Activated naive CD8-positive, alpha-beta T cell treated with anti-CD3 and anti-CD28 coated beads, Interleukin-2, amount 10 ng/mL, durations not matched to agents 7 days and 5 days (primary cell): Measurements from ENCODE around the gene SCTR. TPM values are rescaled to one million over a fixed set of nuclear protein-coding genes. Genes with fewer than 3 reads are reported as not detected.

Experiments used
- ATAC-seq: fragments of 150-1000 bp; cut with Tn5 transposase; one replicate; pipeline ENCODE4 v1.10.0; 2021; ENCODE audit warnings: low read depth, moderate library complexity
- POLR2A ChIA-PET: fragments of 350-600 bp; sonication (Branson Sonifier 250); formaldehyde crosslinking; loops from one replicate; lab custom pipeline; 2021; ENCODE audit warnings: antibody characterized with exemption; lab: Charles Lee
- DNase-seq: peaks from one replicate; pipeline ENCODE4 v3.0.0; 2021
- H3K27ac Mint-ChIP-seq: one replicate; pipeline ENCODE4 v1.8.0; 2022; ENCODE audit warnings: mild to moderate bottlenecking, mixed read lengths
- H3K27me3 Mint-ChIP-seq: one replicate; pipeline ENCODE4 v1.8.0; 2022; ENCODE audit warnings: mild to moderate bottlenecking, moderate library complexity, mixed read lengths
- H3K36me3 Mint-ChIP-seq: one replicate; pipeline ENCODE4 v1.8.0; 2021; ENCODE audit warnings: mild to moderate bottlenecking, mixed read lengths
- H3K4me1 Mint-ChIP-seq: one replicate; pipeline ENCODE4 v1.8.0; 2021; ENCODE audit warnings: mixed read lengths
- H3K4me3 Mint-ChIP-seq: one replicate; pipeline ENCODE4 v1.8.0; 2022; ENCODE audit warnings: mild to moderate bottlenecking, moderate library complexity, mixed read lengths
- H3K9me3 Mint-ChIP-seq: one replicate; pipeline ENCODE4 v1.8.0; 2021; ENCODE audit warnings: mixed read lengths
- total RNA-seq, 2 experiments: library from RNA; stranded (reverse); gene quantifications; one replicate each; pipeline ENCODE4 v1.2.3, GENCODE V29; 2021

Gene SCTR
- total RNA-seq, 2 experiments from 2014 or later = not detected

- ATAC-seq = no peak
- DNase-seq = no peak
- no peaks in the 10 kb centered on the region for H3K9me3 Mint-ChIP-seq
- no peaks in the 10 kb centered on the region for H3K4me1 Mint-ChIP-seq
- no peak overlapping the region for H3K27ac Mint-ChIP-seq
- peaks cover 3% of the 10 kb centered on the region for H3K27me3 Mint-ChIP-seq
- POLR2A ChIA-PET = no interaction called here
- no peak overlapping the region for H3K4me3 Mint-ChIP-seq
- no peaks in the 10 kb centered on the region for H3K36me3 Mint-ChIP-seq
Measured at GRCh38 chr2:119489232-119489952, 34.9 kb downstream of the SCTR start.

GRCh38 chr2:119488245-119489214 lies 35.8 kb downstream of the SCTR start:
- H3K9me3 Mint-ChIP-seq = no peaks in the 10 kb centered on the region
- no peaks in the 10 kb centered on the region for H3K36me3 Mint-ChIP-seq
- peaks cover 3% of the 10 kb centered on the region for H3K27me3 Mint-ChIP-seq
- ATAC-seq (no peak), DNase-seq (no peak)
- H3K27ac Mint-ChIP-seq = no peak overlapping the region
- POLR2A ChIA-PET = no interaction called here
- H3K4me3 Mint-ChIP-seq = no peak overlapping the region
- H3K4me1 Mint-ChIP-seq = no peaks in the 10 kb centered on the region

GRCh38 chr2:119487434-119488244 lies 36.6 kb downstream of the SCTR start:
- POLR2A ChIA-PET = no interaction called here

GRCh38 chr2:119486886-119487285 lies 37.4 kb downstream of the SCTR start:
- Mint-ChIP-seq H3K4me1 (no peaks in the 10 kb centered on the region), H3K9me3 (no peaks in the 10 kb centered on the region), H3K4me3 (no peak overlapping the region), H3K36me3 (no peaks in the 10 kb centered on the region), H3K27ac (no peak overlapping the region), H3K27me3 (peaks cover 3% of the 10 kb centered on the region)
- ATAC-seq (no peak), DNase-seq (no peak)
- POLR2A ChIA-PET = no interaction called here

More at GRCh38 chr2:119487434-119488244, 36.6 kb downstream of the SCTR start:
- Mint-ChIP-seq H3K9me3 (no peaks in the 10 kb centered on the region), H3K4me1 (no peaks in the 10 kb centered on the region), H3K36me3 (no peaks in the 10 kb centered on the region), H3K27ac (no peak overlapping the region), H3K4me3 (no peak overlapping the region), H3K27me3 (peaks cover 3% of the 10 kb centered on the region)
- no peak for DNase-seq
- no peak for ATAC-seq

- no peak for ATAC-seq
- H3K9me3 Mint-ChIP-seq = no peaks in the 10 kb centered on the region
- no peak overlapping the region for H3K4me3 Mint-ChIP-seq
- no peak overlapping the region for H3K27ac Mint-ChIP-seq
- POLR2A ChIA-PET = no interaction called here
- H3K36me3 Mint-ChIP-seq = no peaks in the 10 kb centered on the region
- peaks cover 3% of the 10 kb centered on the region for H3K27me3 Mint-ChIP-seq
- DNase-seq = no peak
- no peaks in the 10 kb centered on the region for H3K4me1 Mint-ChIP-seq
Measured at GRCh38 chr2:119486196-119486827, 38.0 kb downstream of the SCTR start.

- POLR2A ChIA-PET = no interaction called here
- ATAC-seq (no peak), DNase-seq (no peak)
- Mint-ChIP-seq H3K9me3 (no peaks in the 10 kb centered on the region), H3K4me3 (no peak overlapping the region), H3K4me1 (no peaks in the 10 kb centered on the region), H3K27ac (no peak overlapping the region), H3K36me3 (no peaks in the 10 kb centered on the region), H3K27me3 (peaks cover 3% of the 10 kb centered on the region)
Measured at GRCh38 chr2:119485336-119486110, 38.8 kb downstream of the SCTR start.

GRCh38 chr2:119484834-119485233 lies 39.4 kb downstream of the SCTR start:
- POLR2A ChIA-PET = no interaction called here
- Mint-ChIP-seq H3K27me3 (peaks cover 3% of the 10 kb centered on the region), H3K27ac (no peak overlapping the region), H3K36me3 (no peaks in the 10 kb centered on the region), H3K9me3 (no peaks in the 10 kb centered on the region), H3K4me1 (no peaks in the 10 kb centered on the region), H3K4me3 (no peak overlapping the region)
- no peak for ATAC-seq
- DNase-seq = no peak

- H3K4me1 Mint-ChIP-seq = no peaks in the 10 kb centered on the region
- no peaks in the 10 kb centered on the region for H3K9me3 Mint-ChIP-seq
- H3K36me3 Mint-ChIP-seq = no peaks in the 10 kb centered on the region
- no peak for DNase-seq
- H3K27ac Mint-ChIP-seq = no peak overlapping the region
- POLR2A ChIA-PET = no interaction called here
- H3K4me3 Mint-ChIP-seq = no peak overlapping the region
- no peak for ATAC-seq
- H3K27me3 Mint-ChIP-seq = peaks cover 3% of the 10 kb centered on the region
Measured at GRCh38 chr2:119483896-119484718, 40.2 kb downstream of the SCTR start.

GRCh38 chr2:119483395-119483753 lies 40.9 kb downstream of the SCTR start:
- POLR2A ChIA-PET = no interaction called here
- Mint-ChIP-seq H3K36me3 (no peaks in the 10 kb centered on the region), H3K4me3 (no peak overlapping the region), H3K27ac (no peak overlapping the region), H3K27me3 (peaks cover 3% of the 10 kb centered on the region), H3K4me1 (no peaks in the 10 kb centered on the region), H3K9me3 (no peaks in the 10 kb centered on the region)
- ATAC-seq = no peak
- no peak for DNase-seq

GRCh38 chr2:119482481-119483394 lies 41.5 kb downstream of the SCTR start:
- DNase-seq (no peak), ATAC-seq (no peak)
- H3K27me3 Mint-ChIP-seq = peaks cover 3% of the 10 kb centered on the region
- H3K4me1 Mint-ChIP-seq = no peaks in the 10 kb centered on the region
- H3K9me3 Mint-ChIP-seq = no peaks in the 10 kb centered on the region
- H3K27ac Mint-ChIP-seq = no peak overlapping the region
- POLR2A ChIA-PET = no interaction called here
- no peak overlapping the region for H3K4me3 Mint-ChIP-seq
- H3K36me3 Mint-ChIP-seq = no peaks in the 10 kb centered on the region
